GM19043 (cell line): ENCODE data around the gene SORCS2.
"Not testable (repeated sequence)": the region's sequence is repeated elsewhere in the genome, so short reads cannot be mapped to it uniquely, and the experiment has no call there.

ENCODE experiments used
- ATAC-seq: cut with Tn5 transposase; IDR thresholded peaks from one replicate; pipeline ENCODE4 v1.9.1; 2021; ENCODE audit warnings: low read depth; ENCODE audit not compliant: unreplicated experiment

Gene SORCS2

GRCh38 chr4:7198440-7199128 lies 6.2 kb downstream of the SORCS2 start:
- no peak for ATAC-seq

- ATAC-seq: no peak
These were observed 6.9 kb downstream of the SORCS2 start for GRCh38 chr4:7199129-7199725.

- no peak for ATAC-seq
These were observed 7.6 kb downstream of the SORCS2 start for GRCh38 chr4:7199771-7200441.

- ATAC-seq: no peak
These were observed 8.5 kb downstream of the SORCS2 start for GRCh38 chr4:7200801-7201200.

GRCh38 chr4:7201420-7202305 lies 9.3 kb downstream of the SORCS2 start:
- ATAC-seq: no peak

GRCh38 chr4:7202411-7202810 lies 10.1 kb downstream of the SORCS2 start:
- ATAC-seq: no peak

GRCh38 chr4:7204656-7205387 lies 12.5 kb downstream of the SORCS2 start:
- no peak for ATAC-seq

- ATAC-seq: no peak
These were observed 14.0 kb downstream of the SORCS2 start for GRCh38 chr4:7206385-7206784.

- no peak for ATAC-seq
These were observed 14.7 kb downstream of the SORCS2 start for GRCh38 chr4:7206911-7207567.

GRCh38 chr4:7207628-7208231 lies 15.4 kb downstream of the SORCS2 start:
- no peak for ATAC-seq

GRCh38 chr4:7208509-7209451 lies 16.4 kb downstream of the SORCS2 start:
- no peak for ATAC-seq

GRCh38 chr4:7209699-7210098 lies 17.4 kb downstream of the SORCS2 start:
- no peak for ATAC-seq

GRCh38 chr4:7210824-7211223 lies 18.5 kb downstream of the SORCS2 start:
- ATAC-seq: no peak

- no peak for ATAC-seq
These were observed 19.9 kb downstream of the SORCS2 start for GRCh38 chr4:7212101-7212674.

GRCh38 chr4:7212921-7213320 lies 20.6 kb downstream of the SORCS2 start:
- ATAC-seq: no peak

- no peak for ATAC-seq
These were observed 21.5 kb downstream of the SORCS2 start for GRCh38 chr4:7213807-7214206.

GRCh38 chr4:7214359-7214758 lies 22.0 kb downstream of the SORCS2 start:
- ATAC-seq: no peak

- ATAC-seq: not testable (repeated sequence)
These were observed 22.8 kb downstream of the SORCS2 start for GRCh38 chr4:7215187-7215586.
